Measurements from ENCODE around the gene EGR2.
"Not testable (repeated sequence)": the region's sequence is repeated elsewhere in the genome, so short reads cannot be mapped to it uniquely, and the experiment has no call there.

Gene EGR2

GRCh38 chr10:62792261-62792660, 23.9 kb downstream of the EGR2 start:
- no peak for DNase-seq

DNA sequence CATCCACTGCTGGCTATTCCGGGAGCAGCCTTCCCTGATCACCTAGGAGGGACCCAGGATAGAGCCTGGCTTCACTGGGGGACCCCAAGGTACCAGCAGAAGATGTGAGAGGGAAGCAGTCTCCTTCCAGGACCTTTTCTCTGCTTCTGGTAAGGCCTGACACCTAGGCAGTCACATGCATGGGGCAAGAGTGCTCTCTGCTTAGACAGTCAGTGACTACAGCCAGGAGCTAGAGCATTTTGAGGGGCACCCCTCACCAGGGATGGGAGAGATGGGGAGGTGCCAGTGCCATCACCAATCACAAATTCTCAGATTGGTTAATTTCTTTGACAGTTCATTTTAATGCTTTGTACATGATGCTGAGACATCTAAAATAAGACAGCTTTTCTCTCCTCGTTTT, 25.6 kb downstream of the EGR2 start:
- no peak for DNase-seq

GRCh38 chr10:62790019-62790555, 26.1 kb downstream of the EGR2 start:
- no peak for DNase-seq

- no peak for DNase-seq
Observed at GRCh38 chr10:62788861-62789467, 27.2 kb downstream of the EGR2 start.

- not testable (repeated sequence) for DNase-seq
Observed at GRCh38 chr10:62788285-62788684, 27.9 kb downstream of the EGR2 start.

DNA sequence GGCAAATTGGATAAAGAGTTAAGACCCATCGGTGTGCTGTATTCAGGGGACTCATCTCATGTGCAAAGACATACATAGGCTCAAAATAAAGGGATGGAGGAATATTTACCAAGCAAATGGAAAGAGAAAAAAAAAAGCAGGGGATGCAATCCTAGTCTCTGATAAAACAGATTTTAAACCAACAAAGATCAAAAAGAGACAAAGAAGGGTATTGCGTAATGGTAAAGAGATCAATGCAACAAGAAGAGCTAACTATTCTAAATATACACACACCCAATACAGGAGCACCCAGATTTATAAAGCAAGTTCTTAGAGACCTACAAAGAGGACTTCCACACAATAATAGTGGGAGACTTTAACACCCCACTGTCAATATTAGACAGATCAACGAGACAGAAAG, 31.6 kb downstream of the EGR2 start:
- DNase-seq, result not testable (repeated sequence)

DNA sequence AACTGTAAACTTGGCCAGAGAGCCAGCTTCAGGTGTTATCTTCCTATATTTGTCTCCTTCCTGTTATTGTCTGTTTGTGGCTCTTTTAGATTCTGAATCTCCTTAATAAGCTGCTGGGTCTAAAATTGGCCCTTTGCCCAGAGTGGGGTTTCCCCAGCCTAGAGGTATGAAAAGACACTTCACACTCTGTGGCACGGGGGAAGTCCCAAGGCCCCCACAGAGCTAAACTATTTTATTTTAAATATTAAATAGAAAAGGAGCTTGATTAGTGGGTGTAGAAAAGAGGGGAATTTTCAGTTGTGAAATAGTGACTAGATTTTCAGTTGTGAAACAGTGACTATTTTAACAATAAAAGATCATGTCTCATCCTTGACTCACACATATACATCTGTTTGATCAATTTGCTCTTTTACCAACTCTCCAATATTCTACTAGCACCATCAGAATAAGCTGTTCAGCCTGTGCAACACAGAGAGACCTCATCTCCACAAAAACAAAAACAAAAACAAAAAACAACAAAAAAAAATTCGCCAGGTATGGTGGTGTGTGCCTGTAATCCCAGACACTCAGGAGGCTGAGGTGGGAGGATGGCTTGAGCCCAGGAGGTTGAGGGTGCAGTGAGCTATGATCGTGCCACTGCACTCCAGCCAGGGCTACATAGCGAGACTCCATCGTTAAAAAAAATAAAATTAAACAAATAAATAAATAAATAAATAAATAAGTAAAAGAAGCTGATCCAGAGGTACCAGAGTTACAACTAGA, 36.5 kb downstream of the EGR2 start:
- DNase-seq, result no peak

GRCh38 chr10:62778125-62778524, 38.0 kb downstream of the EGR2 start:
- no peak for DNase-seq

DNA sequence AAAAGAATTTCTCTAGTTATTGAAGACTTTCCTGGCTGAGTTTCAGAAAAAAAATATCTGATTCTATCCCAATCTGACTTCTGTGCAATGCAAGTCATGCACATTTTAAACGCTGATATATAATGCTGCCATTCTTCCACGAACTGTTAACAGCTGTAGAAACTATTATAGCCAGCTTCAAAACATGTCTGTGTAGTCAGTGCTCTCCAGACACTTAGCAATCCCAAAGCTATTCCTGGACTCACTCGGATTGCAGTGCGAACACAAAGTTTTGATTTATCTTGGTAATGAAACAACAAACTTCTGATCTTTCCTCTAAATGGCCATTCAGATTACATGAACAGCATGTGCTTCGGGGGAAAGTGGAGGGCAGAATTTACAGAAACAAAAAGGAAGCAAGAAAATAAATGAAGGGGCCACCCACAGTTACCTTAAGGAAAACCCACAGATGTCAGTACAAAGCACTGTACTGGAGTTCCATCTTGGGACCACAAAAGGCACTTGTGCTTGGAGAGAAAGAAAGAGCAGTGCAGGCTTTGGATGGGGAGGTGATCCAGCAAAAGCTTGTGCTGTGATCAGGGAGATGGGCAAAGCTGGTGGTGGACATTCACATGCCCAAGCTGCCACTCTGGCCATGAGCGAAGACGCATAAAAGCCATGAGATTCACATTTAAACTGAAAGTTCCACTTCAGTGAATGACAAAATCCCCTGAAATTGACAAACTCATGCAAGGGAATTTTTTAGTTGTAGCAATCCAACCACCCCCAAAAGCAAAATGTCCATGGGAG, 43.8 kb downstream of the EGR2 start:
- DNase-seq, result no peak

- no peak for DNase-seq
Observed at GRCh38 chr10:62769574-62770242, 46.5 kb downstream of the EGR2 start.

DNA sequence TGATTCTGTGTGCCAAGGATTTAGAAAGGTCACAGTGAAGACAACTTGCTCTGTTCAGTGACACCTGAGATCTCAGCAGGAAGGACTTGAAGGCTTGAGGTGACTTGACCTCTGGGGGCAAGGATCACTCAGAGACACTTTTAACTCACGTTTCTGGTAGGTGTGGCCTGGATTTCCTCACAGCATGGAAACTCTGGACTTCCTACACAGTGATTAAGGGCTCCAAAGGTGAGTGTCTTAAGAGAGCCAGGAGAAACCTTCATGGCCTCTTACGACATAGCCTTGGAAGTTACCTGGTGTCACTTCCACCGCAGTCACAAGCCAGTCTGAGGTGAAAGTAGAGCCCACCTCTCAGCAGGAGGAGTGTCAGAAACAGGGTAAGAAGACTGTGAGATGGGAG, 49.8 kb downstream of the EGR2 start:
- DNase-seq, result no peak

DNA sequence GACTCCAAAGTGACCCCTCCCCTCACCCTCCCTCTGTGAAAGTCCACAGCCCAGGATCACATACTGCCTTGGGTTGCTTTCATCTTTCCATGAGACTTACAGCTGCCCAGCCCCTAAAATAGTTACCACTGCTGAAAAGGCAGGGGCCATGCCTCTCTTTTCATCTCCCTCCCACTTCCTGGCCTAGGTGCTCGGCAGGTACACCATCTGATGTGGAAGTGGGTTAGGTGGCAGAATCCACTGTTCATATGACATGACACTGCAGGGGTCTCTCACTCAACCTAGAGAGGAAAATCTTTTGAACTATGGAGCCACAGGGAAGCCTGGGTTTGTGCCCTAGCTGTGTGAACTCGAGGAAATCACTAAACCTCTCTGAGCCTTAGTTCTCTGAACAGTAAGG, 50.4 kb downstream of the EGR2 start:
- DNase-seq, result no peak

DNA sequence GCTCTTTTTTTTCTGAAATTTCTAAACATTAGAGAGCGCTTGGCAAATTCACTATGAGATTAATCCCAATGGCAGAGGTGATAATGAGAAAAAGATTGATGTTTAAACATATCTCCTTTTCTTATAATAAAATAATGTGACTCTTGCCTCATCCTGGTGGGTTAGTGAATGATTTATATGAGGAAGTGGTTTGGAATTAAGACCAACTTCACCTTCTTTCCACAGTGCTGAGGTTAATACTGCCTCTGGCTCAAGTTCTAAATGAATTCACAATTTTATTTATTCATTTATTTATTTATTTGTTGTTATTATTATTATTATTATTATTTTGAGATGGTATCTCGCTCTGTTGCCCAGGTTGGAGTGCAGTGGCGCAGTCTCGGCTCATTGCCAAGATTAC, 52.2 kb downstream of the EGR2 start:
- DNase-seq, result no peak

DNA sequence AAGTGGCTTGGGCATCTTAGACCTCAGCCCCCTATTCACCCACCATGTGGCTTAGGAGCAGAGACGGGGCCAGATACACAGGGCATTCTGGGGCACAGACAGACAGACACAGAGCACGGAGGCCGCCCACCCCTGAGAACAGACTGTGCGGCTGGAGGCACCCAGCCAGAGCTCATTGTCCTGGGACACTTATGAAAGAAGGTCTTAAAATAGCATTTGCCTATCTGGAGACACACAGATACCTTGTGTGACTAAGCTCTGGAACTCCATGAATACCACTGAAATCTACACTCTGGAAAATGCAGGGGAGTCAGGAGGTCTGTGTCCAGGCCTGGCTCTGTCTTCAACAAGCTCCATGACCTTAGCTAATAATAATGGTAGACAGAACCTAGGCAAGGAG, 53.0 kb downstream of the EGR2 start:
- DNase-seq, result no peak
